GM13977 (cell line): Measurements from ENCODE around the gene KAT7.

Experiments used
- DNase-seq: peaks from one replicate; pipeline ENCODE4 v3.0.0; 2012; ENCODE audit warnings: low spot score
- in situ Hi-C: fragments of 300-500 bp; cut with MboI; formaldehyde crosslinking; loops from one replicate; pipeline ENCODE4 v1.12.0; 2022; ENCODE audit warnings: low sequenced_read_pairs, low pct_unique_long_range_greater_than_20kb, mixed read lengths, inconsistent platforms; ENCODE audit not compliant: unreplicated experiment
- TF ChIP-seq, protein P1 (sequence below): IDR thresholded peaks from 2 replicates; pipeline ENCODE4 v1.5.1; 2012; ENCODE audit warnings: mild to moderate bottlenecking, control low read depth; ENCODE audit not compliant: insufficient read depth; ENCODE audit errors: extremely low read depth, missing control alignments

Gene KAT7

DNA sequence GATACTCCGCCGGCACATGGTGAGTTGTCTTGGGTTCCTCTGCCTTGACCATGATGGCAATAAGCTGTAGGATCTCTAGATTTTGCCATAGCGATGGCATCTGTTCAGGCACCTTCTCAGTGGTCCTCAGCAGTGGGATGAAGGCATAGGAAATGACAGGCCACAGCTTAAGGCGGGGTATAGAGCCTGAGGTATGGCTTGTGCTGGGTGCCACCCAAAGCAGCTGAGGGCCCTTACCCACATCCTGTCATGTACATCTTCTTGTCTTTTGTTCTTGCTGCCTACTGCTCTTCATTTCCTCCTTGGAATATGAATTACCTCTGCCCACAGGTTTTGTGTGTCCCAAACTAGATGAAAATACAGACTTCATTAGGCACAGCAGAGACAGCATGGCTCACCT is 29.5 kb downstream of the KAT7 start:
- TF ChIP-seq, protein P1, sequence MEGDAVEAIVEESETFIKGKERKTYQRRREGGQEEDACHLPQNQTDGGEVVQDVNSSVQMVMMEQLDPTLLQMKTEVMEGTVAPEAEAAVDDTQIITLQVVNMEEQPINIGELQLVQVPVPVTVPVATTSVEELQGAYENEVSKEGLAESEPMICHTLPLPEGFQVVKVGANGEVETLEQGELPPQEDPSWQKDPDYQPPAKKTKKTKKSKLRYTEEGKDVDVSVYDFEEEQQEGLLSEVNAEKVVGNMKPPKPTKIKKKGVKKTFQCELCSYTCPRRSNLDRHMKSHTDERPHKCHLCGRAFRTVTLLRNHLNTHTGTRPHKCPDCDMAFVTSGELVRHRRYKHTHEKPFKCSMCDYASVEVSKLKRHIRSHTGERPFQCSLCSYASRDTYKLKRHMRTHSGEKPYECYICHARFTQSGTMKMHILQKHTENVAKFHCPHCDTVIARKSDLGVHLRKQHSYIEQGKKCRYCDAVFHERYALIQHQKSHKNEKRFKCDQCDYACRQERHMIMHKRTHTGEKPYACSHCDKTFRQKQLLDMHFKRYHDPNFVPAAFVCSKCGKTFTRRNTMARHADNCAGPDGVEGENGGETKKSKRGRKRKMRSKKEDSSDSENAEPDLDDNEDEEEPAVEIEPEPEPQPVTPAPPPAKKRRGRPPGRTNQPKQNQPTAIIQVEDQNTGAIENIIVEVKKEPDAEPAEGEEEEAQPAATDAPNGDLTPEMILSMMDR: no peak
- in situ Hi-C loops: no loop called here
- DNase-seq: no peak

DNA sequence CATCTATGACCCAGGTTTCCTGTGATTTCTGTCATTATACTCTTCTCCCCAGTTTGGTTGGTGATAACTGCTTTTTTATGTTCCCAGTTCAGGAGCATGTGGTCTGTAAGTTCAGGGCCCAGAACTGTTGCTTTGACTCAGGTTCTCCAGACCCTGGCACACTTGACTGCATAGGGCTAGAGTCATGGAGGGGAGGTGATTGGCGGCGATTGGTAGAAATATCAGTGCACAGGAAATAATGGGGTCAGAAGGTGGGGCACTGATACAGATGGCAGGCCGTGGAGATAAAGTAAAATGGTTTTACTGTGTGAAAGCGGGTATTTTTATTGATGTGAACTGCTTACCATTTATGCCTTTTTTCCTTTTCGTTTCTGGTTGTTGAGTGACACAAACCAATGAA is 30.7 kb downstream of the KAT7 start:
- TF ChIP-seq, protein P1: no peak
- DNase-seq: no peak
- in situ Hi-C loops: no loop called here

DNA sequence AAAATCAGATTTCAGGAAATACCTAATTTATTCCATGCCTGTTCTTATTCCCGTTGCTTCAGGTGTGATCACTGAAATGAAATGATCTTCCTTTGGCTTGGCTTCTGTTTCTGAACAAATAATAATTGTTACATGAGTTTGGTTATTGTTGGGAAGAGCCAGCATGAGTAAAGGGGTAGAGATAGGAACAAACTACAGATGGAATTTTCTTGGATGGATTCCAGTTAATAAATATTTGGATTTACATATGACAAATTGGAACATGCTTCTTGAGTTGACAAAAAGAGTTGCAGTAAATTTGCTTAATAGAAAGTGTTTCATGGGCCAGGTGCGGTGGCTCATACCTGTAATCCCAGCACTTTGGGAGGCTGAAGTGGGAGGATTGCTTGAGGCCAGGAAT is 31.2 kb downstream of the KAT7 start:
- in situ Hi-C loops: no loop called here
- no peak for DNase-seq
- TF ChIP-seq, protein P1: no peak

DNA sequence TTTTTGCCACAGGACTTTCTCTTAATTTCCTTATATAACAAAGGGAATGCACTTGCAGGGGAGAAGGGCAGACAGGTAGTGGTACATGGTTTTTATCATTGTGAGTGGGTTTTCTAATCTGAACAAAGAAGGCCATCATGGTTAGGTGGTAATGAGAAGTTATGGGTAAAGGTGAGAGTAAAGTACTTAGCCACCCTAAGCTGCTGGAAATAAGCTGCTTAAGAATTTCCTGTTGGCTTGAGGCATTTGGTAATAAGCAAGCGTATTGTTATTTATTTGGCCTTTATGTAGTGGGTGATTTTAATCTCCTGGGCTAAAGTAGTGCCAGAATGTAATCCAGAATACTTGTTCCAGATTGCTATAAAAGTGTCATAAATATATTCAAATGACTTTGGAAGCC is 32.3 kb downstream of the KAT7 start:
- DNase-seq: no peak
- TF ChIP-seq, protein P1: no peak
- in situ Hi-C loops: no loop called here

DNA sequence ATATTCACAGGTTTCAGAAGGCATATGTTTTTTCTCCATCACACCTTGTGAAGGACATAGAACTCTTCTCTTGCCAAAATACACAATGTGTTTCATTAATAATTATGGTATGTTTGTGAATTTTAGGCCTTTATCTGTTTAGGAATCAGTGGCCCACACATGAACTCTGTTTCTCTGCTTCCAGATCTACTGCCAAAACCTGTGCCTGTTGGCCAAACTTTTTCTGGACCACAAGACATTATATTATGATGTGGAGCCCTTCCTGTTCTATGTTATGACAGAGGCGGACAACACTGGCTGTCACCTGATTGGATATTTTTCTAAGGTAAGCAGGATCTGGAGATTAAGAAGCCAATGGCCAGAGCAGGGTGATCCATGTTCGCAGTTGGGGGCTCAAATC is 33.0 kb downstream of the KAT7 start:
- no peak for DNase-seq
- in situ Hi-C loops: no loop called here
- TF ChIP-seq, protein P1: no peak

DNA sequence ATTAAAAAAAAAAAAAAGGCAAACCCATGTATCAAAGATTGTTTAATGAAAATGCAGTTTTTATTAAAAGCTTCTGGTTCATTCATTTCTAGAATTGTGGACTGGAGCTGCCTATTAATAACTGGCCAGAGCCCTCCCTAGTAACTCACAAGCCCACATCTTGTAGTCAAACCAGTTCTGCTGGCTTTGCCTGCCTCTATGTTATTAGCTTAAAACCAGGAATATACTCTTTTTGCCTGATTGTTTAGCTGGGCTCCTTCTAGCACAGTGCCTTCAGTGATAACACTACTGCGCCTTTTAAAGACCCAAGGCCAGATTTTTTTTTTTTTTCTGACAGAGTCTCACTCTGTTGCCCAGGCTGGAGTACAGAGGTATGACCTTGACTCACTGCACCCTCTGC is 33.4 kb downstream of the KAT7 start:
- in situ Hi-C loops: no loop called here
- TF ChIP-seq, protein P1: no peak
- no peak for DNase-seq

DNA sequence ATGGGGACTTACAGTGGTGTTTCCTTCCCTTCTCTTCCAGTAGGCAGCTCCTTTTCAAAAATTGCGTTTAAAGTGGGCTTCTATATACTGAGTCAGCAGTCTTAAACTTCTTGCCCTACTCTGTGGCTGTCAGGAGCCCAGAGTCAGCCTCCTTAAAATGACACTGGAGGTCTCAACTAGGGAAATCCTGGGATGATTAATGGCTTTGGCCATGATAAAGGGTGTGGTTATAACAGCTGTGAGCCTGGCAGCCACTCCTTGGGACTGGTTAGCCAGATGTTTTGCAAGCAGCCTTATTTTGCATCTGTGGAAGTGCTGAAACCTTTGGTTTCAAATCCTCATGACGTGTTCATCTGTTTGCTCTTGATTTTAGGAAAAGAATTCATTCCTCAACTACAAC is 34.3 kb downstream of the KAT7 start:
- TF ChIP-seq, protein P1: no peak
- DNase-seq: no peak
- in situ Hi-C loops: no loop called here
